ENCODE data around the gene SLMAP.

SLMAP gene

GRCh38 chr3:57715686-57716085, 40.4 kb upstream of the SLMAP start:
- no peak overlapping the region for H2BK12ac ChIP-seq (ENCODE audit: low read length)
- no peaks in the 10 kb centered on the region for H3K79me2 ChIP-seq (ENCODE audit: control insufficient read depth, insufficient read depth, low read length, poor library complexity)
- H3K4me2 ChIP-seq (ENCODE audit: low read length): no peak overlapping the region
- H4K91ac ChIP-seq (ENCODE audit: low read depth, low read length): no peak overlapping the region
- H3K4me1 ChIP-seq (ENCODE audit: control insufficient read depth in 1 of 2, insufficient read depth in 2 of 2, low read length in 2 of 2): no peaks in the 10 kb centered on the region
- DNase-seq: no peak
- no peak overlapping the region for H2AFZ ChIP-seq (ENCODE audit: insufficient read depth, low read length, poor library complexity)
- H3K9me3 ChIP-seq (ENCODE audit: insufficient read depth, low read depth, low read length): no peaks in the 10 kb centered on the region
- H3K18ac ChIP-seq (ENCODE audit: low read length): no peak overlapping the region
- no CpG with 5 or more reads among the region's 4 CpGs for WGBS (ENCODE audit: extremely low coverage, insufficient coverage, insufficient read length)
- H3K36me3 ChIP-seq (ENCODE audit: control insufficient read depth in 1 of 2, insufficient read depth in 2 of 2, low read length in 2 of 2): no peaks in the 10 kb centered on the region
- H3K79me1 ChIP-seq (ENCODE audit: low read length): no peaks in the 10 kb centered on the region
- H3K4me3 ChIP-seq (ENCODE audit: low read depth, low read length): no peak overlapping the region
- H4K12ac ChIP-seq (ENCODE audit: low read depth, low read length): no peak overlapping the region
- H3K27ac ChIP-seq (ENCODE audit: low read depth, low read length): no peak overlapping the region
- H2BK120ac ChIP-seq (ENCODE audit: insufficient read depth, low read length, poor library complexity): no peak overlapping the region
- H3K4ac ChIP-seq (ENCODE audit: low read depth, low read length): no peak overlapping the region
- no peak overlapping the region for H3K9ac ChIP-seq (ENCODE audit: low read length)
- no peaks in the 10 kb centered on the region for H3K27me3 ChIP-seq (ENCODE audit: insufficient read depth, low read length)
- H2AK5ac ChIP-seq (ENCODE audit: low read length): no peak overlapping the region
- H3K14ac ChIP-seq (ENCODE audit: low read length): no peak overlapping the region
- H2BK5ac ChIP-seq (ENCODE audit: low read depth, low read length, poor library complexity): no peak overlapping the region
- no peak overlapping the region for H3K23ac ChIP-seq (ENCODE audit: low read length)
- H4K8ac ChIP-seq (ENCODE audit: low read depth, low read length): no peak overlapping the region

GRCh38 chr3:57717205-57717868, 38.8 kb upstream of the SLMAP start:
- Histone ChIP-seq H3K79me2 (ENCODE audit: control insufficient read depth, insufficient read depth, low read length, poor library complexity) (no peaks in the 10 kb centered on the region), H2AK5ac (ENCODE audit: low read length) (no peak overlapping the region), H2BK5ac (ENCODE audit: low read depth, low read length, poor library complexity) (no peak overlapping the region), H2BK120ac (ENCODE audit: insufficient read depth, low read length, poor library complexity) (no peak overlapping the region), H4K8ac (ENCODE audit: low read depth, low read length) (no peak overlapping the region), H3K27ac (ENCODE audit: low read depth, low read length) (no peak overlapping the region), H2AFZ (ENCODE audit: insufficient read depth, low read length, poor library complexity) (no peak overlapping the region), H3K27me3 (ENCODE audit: insufficient read depth, low read length) (no peaks in the 10 kb centered on the region), H3K4me3 (ENCODE audit: low read depth, low read length) (no peak overlapping the region), H3K79me1 (ENCODE audit: low read length) (no peaks in the 10 kb centered on the region), H3K18ac (ENCODE audit: low read length) (no peak overlapping the region), H3K4ac (ENCODE audit: low read depth, low read length) (no peak overlapping the region), H3K9me3 (ENCODE audit: insufficient read depth, low read depth, low read length) (no peaks in the 10 kb centered on the region), H4K12ac (ENCODE audit: low read depth, low read length) (no peak overlapping the region), H4K91ac (ENCODE audit: low read depth, low read length) (no peak overlapping the region), H3K36me3 (ENCODE audit: control insufficient read depth in 1 of 2, insufficient read depth in 2 of 2, low read length in 2 of 2) (no peaks in the 10 kb centered on the region), H3K9ac (ENCODE audit: low read length) (no peak overlapping the region), H3K23ac (ENCODE audit: low read length) (no peak overlapping the region), H3K4me2 (ENCODE audit: low read length) (no peak overlapping the region), H3K14ac (ENCODE audit: low read length) (no peak overlapping the region), H3K4me1 (ENCODE audit: control insufficient read depth in 1 of 2, insufficient read depth in 2 of 2, low read length in 2 of 2) (no peaks in the 10 kb centered on the region), H2BK12ac (ENCODE audit: low read length) (no peak overlapping the region)
- DNase-seq: no peak
- no CpG with 5 or more reads among the region's 6 CpGs for WGBS (ENCODE audit: extremely low coverage, insufficient coverage, insufficient read length)

GRCh38 chr3:57718118-57718517, 38.0 kb upstream of the SLMAP start:
- Histone ChIP-seq H3K4ac (ENCODE audit: low read depth, low read length) (no peak overlapping the region), H3K14ac (ENCODE audit: low read length) (no peak overlapping the region), H3K23ac (ENCODE audit: low read length) (no peak overlapping the region), H3K36me3 (ENCODE audit: control insufficient read depth in 1 of 2, insufficient read depth in 2 of 2, low read length in 2 of 2) (no peaks in the 10 kb centered on the region), H2BK5ac (ENCODE audit: low read depth, low read length, poor library complexity) (no peak overlapping the region), H2AFZ (ENCODE audit: insufficient read depth, low read length, poor library complexity) (no peak overlapping the region), H3K9me3 (ENCODE audit: insufficient read depth, low read depth, low read length) (no peaks in the 10 kb centered on the region), H3K9ac (ENCODE audit: low read length) (no peak overlapping the region), H4K8ac (ENCODE audit: low read depth, low read length) (no peak overlapping the region), H3K18ac (ENCODE audit: low read length) (no peak overlapping the region), H3K27me3 (ENCODE audit: insufficient read depth, low read length) (no peaks in the 10 kb centered on the region), H3K79me1 (ENCODE audit: low read length) (no peaks in the 10 kb centered on the region), H3K4me3 (ENCODE audit: low read depth, low read length) (no peak overlapping the region), H3K4me2 (ENCODE audit: low read length) (no peak overlapping the region), H3K79me2 (ENCODE audit: control insufficient read depth, insufficient read depth, low read length, poor library complexity) (no peaks in the 10 kb centered on the region), H2AK5ac (ENCODE audit: low read length) (no peak overlapping the region), H3K27ac (ENCODE audit: low read depth, low read length) (no peak overlapping the region), H4K12ac (ENCODE audit: low read depth, low read length) (no peak overlapping the region), H4K91ac (ENCODE audit: low read depth, low read length) (no peak overlapping the region), H2BK120ac (ENCODE audit: insufficient read depth, low read length, poor library complexity) (no peak overlapping the region), H2BK12ac (ENCODE audit: low read length) (no peak overlapping the region), H3K4me1 (ENCODE audit: control insufficient read depth in 1 of 2, insufficient read depth in 2 of 2, low read length in 2 of 2) (no peaks in the 10 kb centered on the region)
- DNase-seq: no peak
- no CpG with 5 or more reads among the region's 1 CpG for WGBS (ENCODE audit: extremely low coverage, insufficient coverage, insufficient read length)

- no peak overlapping the region for H3K18ac ChIP-seq (ENCODE audit: low read length)
- H3K27me3 ChIP-seq (ENCODE audit: insufficient read depth, low read length): no peaks in the 10 kb centered on the region
- no peak overlapping the region for H3K9ac ChIP-seq (ENCODE audit: low read length)
- no peak overlapping the region for H3K4me2 ChIP-seq (ENCODE audit: low read length)
- no peak overlapping the region for H4K12ac ChIP-seq (ENCODE audit: low read depth, low read length)
- H2AFZ ChIP-seq (ENCODE audit: insufficient read depth, low read length, poor library complexity): no peak overlapping the region
- no peaks in the 10 kb centered on the region for H3K36me3 ChIP-seq (ENCODE audit: control insufficient read depth in 1 of 2, insufficient read depth in 2 of 2, low read length in 2 of 2)
- H2BK12ac ChIP-seq (ENCODE audit: low read length): no peak overlapping the region
- H3K4me3 ChIP-seq (ENCODE audit: low read depth, low read length): no peak overlapping the region
- H3K14ac ChIP-seq (ENCODE audit: low read length): no peak overlapping the region
- H2BK5ac ChIP-seq (ENCODE audit: low read depth, low read length, poor library complexity): no peak overlapping the region
- no peaks in the 10 kb centered on the region for H3K79me1 ChIP-seq (ENCODE audit: low read length)
- H3K79me2 ChIP-seq (ENCODE audit: control insufficient read depth, insufficient read depth, low read length, poor library complexity): no peaks in the 10 kb centered on the region
- no peak overlapping the region for H3K23ac ChIP-seq (ENCODE audit: low read length)
- no peak overlapping the region for H4K91ac ChIP-seq (ENCODE audit: low read depth, low read length)
- DNase-seq: no peak
- no peak overlapping the region for H3K4ac ChIP-seq (ENCODE audit: low read depth, low read length)
- no peak overlapping the region for H3K27ac ChIP-seq (ENCODE audit: low read depth, low read length)
- no peak overlapping the region for H4K8ac ChIP-seq (ENCODE audit: low read depth, low read length)
- H3K9me3 ChIP-seq (ENCODE audit: insufficient read depth, low read depth, low read length): no peaks in the 10 kb centered on the region
- peaks cover 4% of the 10 kb centered on the region in 2 experiments for H3K4me1 ChIP-seq (ENCODE audit: control insufficient read depth in 1 of 2, insufficient read depth in 2 of 2, low read length in 2 of 2)
- no peak overlapping the region for H2AK5ac ChIP-seq (ENCODE audit: low read length)
- no peak overlapping the region for H2BK120ac ChIP-seq (ENCODE audit: insufficient read depth, low read length, poor library complexity)
Measured at GRCh38 chr3:57726397-57726796, 29.7 kb upstream of the SLMAP start.
